T follicular helper cell (primary cell): ENCODE measurements around the gene KIAA1217.

ENCODE experiments used
- DNase-seq: peaks from one replicate; pipeline ENCODE4 v3.0.0-alpha.2; 2020; ENCODE audit warnings: low read depth

The KIAA1217 gene

GRCh38 chr10:24551161-24551560 is 342.2 kb downstream of the KIAA1217 start:
- no peak for DNase-seq

GRCh38 chr10:24552346-24553016 is 343.5 kb downstream of the KIAA1217 start:
- no peak for DNase-seq

- DNase-seq = no peak
Measured at GRCh38 chr10:24553051-24553612, 344.2 kb downstream of the KIAA1217 start.

GRCh38 chr10:24554036-24554435 is 345.1 kb downstream of the KIAA1217 start:
- no peak for DNase-seq

- no peak for DNase-seq
Measured at GRCh38 chr10:24556126-24556749, 347.3 kb downstream of the KIAA1217 start.

GRCh38 chr10:24556750-24557742 is 348.1 kb downstream of the KIAA1217 start:
- DNase-seq = no peak

- DNase-seq = no peak
Measured at GRCh38 chr10:24561453-24561852, 352.5 kb downstream of the KIAA1217 start.

GRCh38 chr10:24568042-24568441 is 359.1 kb downstream of the KIAA1217 start:
- no peak for DNase-seq

- DNase-seq = no peak
Measured at GRCh38 chr10:24569330-24569796, 360.4 kb downstream of the KIAA1217 start.

- no peak for DNase-seq
Measured at GRCh38 chr10:24569828-24570657, 361.1 kb downstream of the KIAA1217 start.

GRCh38 chr10:24570658-24571426 is 361.9 kb downstream of the KIAA1217 start:
- no peak for DNase-seq

GRCh38 chr10:24571870-24572450 is 363.0 kb downstream of the KIAA1217 start:
- DNase-seq = no peak

GRCh38 chr10:24574161-24574560 is 365.2 kb downstream of the KIAA1217 start:
- no peak for DNase-seq

GRCh38 chr10:24574578-24575155 is 365.7 kb downstream of the KIAA1217 start:
- no peak for DNase-seq

- DNase-seq = no peak
Measured at GRCh38 chr10:24575481-24576002, 366.6 kb downstream of the KIAA1217 start.

GRCh38 chr10:24579448-24579847 is 370.5 kb downstream of the KIAA1217 start:
- no peak for DNase-seq

GRCh38 chr10:24579906-24580305 is 371.0 kb downstream of the KIAA1217 start:
- DNase-seq = no peak

GRCh38 chr10:24589265-24589664 is 380.3 kb downstream of the KIAA1217 start:
- DNase-seq = no peak

- DNase-seq = no peak
Measured at GRCh38 chr10:24590697-24591457, 381.9 kb downstream of the KIAA1217 start.
